Hematopoietic multipotent progenitor cell treated with erythropoietin and hydrocortisone succinate and interleukin-3 and kit ligand, for 4 days (in vitro differentiated cells): ENCODE results near the gene FGB.

Source experiments
- DNase-seq: peaks from one replicate; pipeline ENCODE4 v3.0.0-alpha.2; 2015

Gene FGB

GRCh38 chr4:154597798-154598774 is 35.3 kb downstream of the FGB start:
- DNase-seq, result no peak

DNA sequence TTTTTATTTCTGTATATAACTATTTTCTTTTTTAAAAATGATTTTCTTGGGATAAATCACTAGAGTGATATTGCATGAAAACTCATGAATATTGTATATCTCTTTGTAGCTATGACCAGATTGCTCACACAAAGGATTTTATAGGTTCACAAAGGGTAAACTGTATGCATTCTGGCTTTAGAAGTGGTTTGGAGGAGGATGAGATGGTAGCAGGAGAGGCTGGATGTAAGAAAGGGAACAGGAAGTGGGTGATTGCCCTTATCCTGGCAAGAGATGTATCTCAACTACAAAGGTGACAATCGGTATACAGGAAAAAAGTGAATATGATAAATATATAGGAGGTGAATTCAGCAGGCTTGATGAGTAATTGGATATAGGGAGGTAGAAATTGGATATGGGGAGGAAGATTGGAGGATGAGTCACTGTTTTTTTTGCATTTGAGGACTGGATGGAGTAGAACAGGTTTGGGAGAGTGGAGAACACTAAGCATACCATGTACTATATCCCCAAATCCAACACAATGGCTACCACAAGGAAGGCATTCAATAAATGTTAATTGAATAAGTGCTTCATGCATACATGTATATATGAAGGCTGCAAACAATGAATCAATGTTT is 39.7 kb downstream of the FGB start:
- DNase-seq, result no peak

DNA sequence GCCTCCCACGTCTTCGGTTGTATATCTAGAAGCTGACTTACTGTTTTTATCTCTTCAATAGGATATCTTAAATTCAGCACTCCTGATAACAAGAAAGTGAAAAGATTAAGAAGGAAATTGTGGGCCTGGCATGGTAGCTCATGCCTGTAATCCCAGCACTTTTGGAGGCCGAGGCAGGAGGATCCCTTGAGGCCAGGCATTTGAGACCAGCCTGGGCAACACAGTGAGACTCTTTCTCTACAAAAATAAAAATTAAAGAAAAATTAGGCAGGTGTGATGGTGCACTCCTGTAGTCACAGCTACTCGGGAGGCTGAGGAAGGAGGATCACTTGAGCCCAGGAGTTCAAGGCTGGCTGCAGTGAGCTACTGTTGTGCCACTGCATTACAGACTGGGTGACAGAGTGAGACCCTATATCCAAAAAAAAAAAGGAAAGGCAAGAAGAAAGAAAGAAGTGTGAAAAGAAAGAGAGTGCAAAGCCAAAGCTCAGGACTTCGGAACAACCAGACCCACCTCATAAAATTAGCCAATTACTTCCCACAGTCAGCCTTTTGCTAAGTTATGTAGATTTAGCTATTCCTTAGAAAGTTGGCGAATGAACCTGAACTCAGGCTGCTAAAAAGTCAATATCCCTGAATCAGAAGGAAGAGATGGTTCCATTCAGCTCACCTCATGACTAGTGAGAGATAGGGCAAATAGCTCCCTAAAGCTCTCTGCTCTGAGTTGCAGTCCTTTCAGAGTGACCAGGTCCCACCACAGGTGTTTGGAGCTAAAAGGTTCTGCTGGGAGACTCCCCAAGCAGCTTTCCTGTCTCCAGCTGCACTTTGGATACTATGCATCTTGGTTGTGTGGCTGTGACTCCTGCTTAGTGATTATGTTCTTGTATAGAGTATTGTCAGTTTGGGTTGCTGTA is 40.5 kb downstream of the FGB start:
- no peak for DNase-seq

- DNase-seq, result no peak
These were observed 41.9 kb downstream of the FGB start for GRCh38 chr4:154604696-154605200.

DNA sequence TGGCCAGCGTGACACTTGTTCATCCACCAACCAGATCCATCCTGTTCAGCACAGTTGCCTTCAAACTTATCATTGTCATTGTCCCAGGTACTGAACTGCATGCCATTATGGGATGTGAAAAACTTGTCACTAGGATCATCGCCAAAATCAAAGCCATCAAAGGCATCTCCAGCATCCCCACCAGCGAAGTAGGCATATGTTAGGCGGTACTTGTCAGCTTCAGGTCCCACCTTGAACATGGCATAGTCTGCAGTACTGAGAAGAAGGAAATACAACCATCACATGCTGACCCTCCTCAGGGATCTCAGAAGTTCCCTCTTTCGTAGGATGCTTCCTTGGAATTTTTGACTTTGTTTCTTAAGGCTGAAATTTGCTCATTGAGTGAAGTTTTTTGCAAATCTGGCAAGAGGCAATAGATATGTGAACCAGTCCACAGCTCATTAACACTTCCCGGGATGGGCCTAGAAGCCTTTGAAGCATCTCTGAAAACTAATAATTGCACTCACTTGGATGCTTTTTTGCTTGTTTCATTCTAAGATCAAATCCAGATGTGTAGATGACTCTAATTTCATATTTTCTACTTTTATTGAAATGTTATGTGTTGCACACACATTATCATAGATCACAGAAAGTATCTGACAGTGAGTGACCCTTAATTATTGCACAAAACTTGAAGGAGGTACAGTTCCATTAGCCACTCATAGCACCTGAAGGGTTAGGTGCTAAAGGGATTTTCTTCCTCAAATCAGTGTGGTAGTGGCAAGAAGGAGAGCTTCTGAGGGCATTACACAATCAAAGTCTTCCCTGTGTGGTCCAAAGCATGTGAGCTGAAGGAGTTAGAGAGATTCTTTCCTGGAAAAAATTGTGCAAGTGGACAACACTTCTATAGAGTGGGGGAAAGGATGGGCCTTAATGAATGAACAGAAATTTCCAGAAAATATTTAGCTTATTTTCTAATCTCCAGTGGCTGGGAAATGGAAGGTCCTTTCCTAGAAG is 44.2 kb downstream of the FGB start:
- no peak for DNase-seq

- DNase-seq, result no peak
These were observed 45.8 kb downstream of the FGB start for GRCh38 chr4:154608361-154609252.

DNA sequence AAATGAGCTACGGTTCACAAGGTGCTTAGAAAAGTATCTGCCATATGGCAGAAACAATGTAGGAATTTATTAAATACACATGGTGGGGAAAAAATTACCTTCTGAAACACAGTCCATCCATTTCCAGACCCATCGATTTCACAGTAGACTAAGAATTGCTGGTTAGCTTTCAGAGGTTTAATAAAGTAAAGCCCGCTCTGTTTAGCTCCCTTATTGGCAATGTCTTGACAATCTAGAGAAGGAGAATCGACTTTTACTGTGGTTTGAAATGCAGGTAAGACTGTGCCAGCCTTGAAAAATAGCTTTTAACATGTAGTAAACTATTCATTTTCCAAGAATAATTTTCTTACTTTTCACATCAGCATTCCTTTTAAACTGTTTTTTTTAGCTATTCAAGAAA is 46.7 kb downstream of the FGB start:
- no peak for DNase-seq

- DNase-seq, result peak; percentile 30
These were observed 47.8 kb downstream of the FGB start for GRCh38 chr4:154610582-154610981.

- DNase-seq, result no peak
These were observed 49.0 kb downstream of the FGB start for GRCh38 chr4:154611833-154612232.

GRCh38 chr4:154612472-154613414 is 49.9 kb downstream of the FGB start, which contains the start of gene FGG:
FGG (minus strand) TSS chr4:154612656; CDS start chr4:154612609, 47 bp downstream.
- DNase-seq, result no peak

DNA sequence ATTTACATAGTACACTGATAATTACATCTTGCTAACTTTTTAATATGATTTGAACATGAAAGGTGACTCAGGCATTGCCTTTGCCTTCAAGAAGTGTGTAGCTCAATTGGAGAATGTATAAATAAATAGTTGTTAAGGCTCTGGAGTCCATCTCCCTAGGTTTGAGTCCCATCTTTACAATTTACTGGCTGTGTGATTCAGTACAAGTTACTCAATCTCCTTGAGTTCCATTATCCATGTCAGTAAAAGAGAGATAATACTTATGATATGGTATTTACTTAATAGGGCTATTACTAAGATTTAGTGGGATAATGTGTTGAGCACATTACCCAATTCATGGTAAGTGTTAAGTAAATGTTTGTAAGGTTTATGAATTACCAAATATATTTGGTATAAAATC is 51.5 kb downstream of the FGB start:
- DNase-seq, result no peak

GRCh38 chr4:154615211-154615610 is 52.4 kb downstream of the FGB start:
- DNase-seq, result no peak

- no peak for DNase-seq
These were observed 53.5 kb downstream of the FGB start for GRCh38 chr4:154616287-154616686.

DNA sequence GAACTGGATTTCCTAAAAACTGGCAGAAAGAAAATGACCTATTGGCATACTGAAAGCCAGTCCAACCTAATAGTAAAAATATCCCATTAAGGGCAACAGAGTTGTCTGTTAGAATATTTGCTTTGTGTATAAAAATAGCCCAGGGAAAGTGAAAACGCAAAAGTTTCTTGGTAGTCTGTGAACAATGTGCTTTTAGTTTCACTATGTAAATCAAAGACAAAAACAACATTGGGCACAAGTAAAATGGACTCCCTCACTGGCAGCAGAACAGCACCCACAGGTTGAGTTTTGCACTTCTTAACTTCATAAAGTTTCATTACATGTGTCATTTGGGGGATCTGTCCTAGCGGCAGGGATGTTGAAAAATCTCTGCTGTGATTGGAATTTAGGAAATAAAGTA is 53.9 kb downstream of the FGB start:
- no peak for DNase-seq

DNA sequence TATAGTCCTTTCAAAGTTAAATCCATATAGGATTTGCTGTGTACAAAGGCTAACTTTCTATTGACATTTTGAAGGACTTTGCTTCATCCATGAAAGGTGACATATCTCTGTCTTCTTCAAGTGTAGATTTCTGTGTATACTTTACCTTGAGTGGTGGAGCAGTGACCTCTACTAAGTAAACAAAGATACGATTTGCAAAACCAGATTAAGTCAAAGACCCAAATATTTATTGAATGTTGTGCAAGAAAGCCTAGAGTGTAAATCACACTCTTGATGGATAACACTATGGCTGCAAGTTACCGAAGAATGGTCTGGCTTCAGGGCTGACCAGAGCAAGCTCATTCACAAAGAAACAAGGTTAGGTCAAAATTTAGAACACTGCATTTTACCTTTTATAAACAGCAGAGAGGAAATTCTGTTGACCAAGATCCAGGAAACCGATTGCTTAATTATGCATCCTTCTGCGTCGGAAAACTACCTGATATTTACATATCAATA is 55.1 kb downstream of the FGB start:
- DNase-seq, result no peak

DNA sequence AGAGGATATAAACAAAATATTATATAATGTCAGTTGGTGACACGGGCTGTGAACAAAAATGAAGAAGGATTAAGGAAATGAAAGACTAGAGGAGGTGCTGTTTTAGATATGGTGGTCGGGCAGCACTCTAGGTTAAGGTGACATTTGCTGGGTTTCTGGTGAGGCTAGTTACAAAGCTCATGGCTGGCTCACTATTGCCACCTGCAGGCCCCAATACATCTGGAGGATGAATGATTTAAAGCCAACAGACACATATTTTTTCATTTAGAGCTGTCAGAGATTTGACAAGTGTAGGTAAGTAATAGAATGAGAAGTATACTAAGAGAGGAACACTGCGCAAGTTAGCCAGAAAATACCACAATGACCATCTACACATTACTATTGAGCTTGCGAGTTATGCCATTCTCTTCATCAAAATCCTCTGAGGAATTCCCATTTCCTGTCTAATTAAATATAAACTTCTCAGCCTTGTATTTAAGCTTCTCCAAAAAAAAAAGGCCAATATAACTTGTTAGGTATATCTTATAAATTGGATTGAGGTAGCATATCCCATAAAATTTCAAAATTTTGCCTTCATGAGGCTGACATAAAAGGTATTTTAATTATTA is 56.0 kb downstream of the FGB start:
- peak; percentile 81 for DNase-seq

DNA sequence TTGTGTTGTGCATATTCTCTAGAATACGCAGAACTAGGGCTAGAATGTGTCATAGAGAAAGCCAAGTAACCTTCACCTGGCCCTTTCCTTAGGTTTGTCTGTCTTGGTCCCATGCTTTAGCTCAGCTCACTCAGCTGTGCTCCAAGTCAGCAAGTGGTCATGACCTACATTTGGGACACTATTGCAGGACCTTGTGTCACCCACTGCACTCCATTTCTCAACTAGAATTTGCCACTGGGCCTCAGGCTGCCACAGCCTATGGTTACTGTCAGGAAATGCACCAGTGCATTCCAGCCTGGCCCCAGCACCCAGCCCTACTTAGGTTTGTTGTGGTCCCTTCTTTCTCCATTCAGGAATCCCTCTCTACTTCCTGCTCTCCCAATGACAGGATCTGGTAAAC is 57.3 kb downstream of the FGB start:
- no peak for DNase-seq
